SIG-M5 treated with dmso at 0.1 percent for 504 hours (cell line): ENCODE measurements around the gene RAMP1.
"Not testable (repeated sequence)": the region's sequence is repeated elsewhere in the genome, so short reads cannot be mapped to it uniquely, and the experiment has no call there.

Experiments used
- DNase-seq: peaks from one replicate; lab custom pipeline; 2025; ENCODE audit not compliant: unreplicated experiment; lab: John Stamatoyannopoulos, UW

The RAMP1 gene

GRCh38 chr2:237859533-237860272, at the start of gene RAMP1:
RAMP1 (plus strand) TSS chr2:237859623; CDS start chr2:237859676, 53 bp downstream.
- no peak for DNase-seq

GRCh38 chr2:237815637-237816036, 43.8 kb upstream of the RAMP1 start:
- no peak for DNase-seq

- no peak for DNase-seq
Measured at GRCh38 chr2:237816531-237816930, 42.9 kb upstream of the RAMP1 start.

GRCh38 chr2:237818066-237818473, 41.4 kb upstream of the RAMP1 start:
- no peak for DNase-seq

GRCh38 chr2:237819231-237819630, 40.2 kb upstream of the RAMP1 start:
- no peak for DNase-seq

GRCh38 chr2:237820421-237820820, 39.0 kb upstream of the RAMP1 start:
- no peak for DNase-seq

- DNase-seq: no peak
Measured at GRCh38 chr2:237823544-237823943, 35.9 kb upstream of the RAMP1 start.

- no peak for DNase-seq
Measured at GRCh38 chr2:237824085-237824484, 35.3 kb upstream of the RAMP1 start.

GRCh38 chr2:237827421-237827987, 31.9 kb upstream of the RAMP1 start:
- no peak for DNase-seq

- DNase-seq: no peak
Measured at GRCh38 chr2:237830522-237830921, 28.9 kb upstream of the RAMP1 start.

- DNase-seq: no peak
Measured at GRCh38 chr2:237833546-237833945, 25.9 kb upstream of the RAMP1 start.

- no peak for DNase-seq
Measured at GRCh38 chr2:237835372-237835771, 24.1 kb upstream of the RAMP1 start.

- DNase-seq: no peak
Measured at GRCh38 chr2:237841051-237841450, 18.4 kb upstream of the RAMP1 start.

- DNase-seq: not testable (repeated sequence)
Measured at GRCh38 chr2:237848940-237849339, 10.5 kb upstream of the RAMP1 start.

- DNase-seq: no peak
Measured at GRCh38 chr2:237854295-237854694, 5.1 kb upstream of the RAMP1 start.

GRCh38 chr2:237857791-237858190, 1.6 kb upstream of the RAMP1 start:
- no peak for DNase-seq

GRCh38 chr2:237858294-237859081, 935 bp upstream of the RAMP1 start:
- DNase-seq: peak; percentile 71

- no peak for DNase-seq
Measured at GRCh38 chr2:237859082-237859433, 365 bp upstream of the RAMP1 start.

- no peak for DNase-seq
Measured at GRCh38 chr2:237860273-237860935, 981 bp downstream of the RAMP1 start.

- DNase-seq: no peak
Measured at GRCh38 chr2:237861875-237862527, 2.6 kb downstream of the RAMP1 start.

GRCh38 chr2:237862528-237862895, 3.1 kb downstream of the RAMP1 start:
- DNase-seq: no peak
